Activated T-cell treated with anti-CD3 and anti-CD28 coated beads for 24 hours (primary cell): Measurements from ENCODE around the gene HAS3.

Experiments used
- DNase-seq: peaks from one replicate; pipeline ENCODE4 v3.0.0-alpha.2; 2020; ENCODE audit warnings: low read depth

The HAS3 gene

GRCh38 chr16:69089091-69089910 is 16.2 kb upstream of the HAS3 start:
- DNase-seq: peak; percentile 15

GRCh38 chr16:69093974-69094373 is 11.5 kb upstream of the HAS3 start:
- DNase-seq: no peak

GRCh38 chr16:69094501-69094900 is 11.0 kb upstream of the HAS3 start:
- no peak for DNase-seq

- DNase-seq: no peak
Measured at GRCh38 chr16:69095193-69095592, 10.3 kb upstream of the HAS3 start.

- no peak for DNase-seq
Measured at GRCh38 chr16:69100071-69100691, 5.3 kb upstream of the HAS3 start.

- no peak for DNase-seq
Measured at GRCh38 chr16:69106491-69107315, 1.2 kb downstream of the HAS3 start.

- DNase-seq: no peak
Measured at GRCh38 chr16:69107316-69107962, 2.0 kb downstream of the HAS3 start.

- DNase-seq: no peak
Measured at GRCh38 chr16:69108064-69108904, 2.8 kb downstream of the HAS3 start.

- DNase-seq: no peak
Measured at GRCh38 chr16:69108905-69109252, 3.4 kb downstream of the HAS3 start.

GRCh38 chr16:69109486-69110270 is 4.2 kb downstream of the HAS3 start:
- no peak for DNase-seq

GRCh38 chr16:69110406-69110805 is 5.0 kb downstream of the HAS3 start:
- DNase-seq: no peak

GRCh38 chr16:69111216-69111875 is 5.9 kb downstream of the HAS3 start:
- DNase-seq: no peak

GRCh38 chr16:69111876-69112230 is 6.4 kb downstream of the HAS3 start:
- no peak for DNase-seq

- peak; percentile 31 for DNase-seq
Measured at GRCh38 chr16:69112285-69113129, 7.1 kb downstream of the HAS3 start.

GRCh38 chr16:69113216-69113615 is 7.8 kb downstream of the HAS3 start:
- DNase-seq: no peak

- no peak for DNase-seq
Measured at GRCh38 chr16:69114346-69114975, 9.0 kb downstream of the HAS3 start.

GRCh38 chr16:69114976-69115355 is 9.5 kb downstream of the HAS3 start:
- DNase-seq: no peak

GRCh38 chr16:69115361-69115760 is 9.9 kb downstream of the HAS3 start:
- DNase-seq: no peak

GRCh38 chr16:69115837-69116236 is 10.4 kb downstream of the HAS3 start:
- no peak for DNase-seq
